Mesodermal cell (in vitro differentiated cells): ENCODE measurements around the gene FRAS1.

ENCODE experiments used
- H3K27ac ChIP-seq: 2 replicates; pipeline ENCODE4 v1.7.0; 2013; ENCODE audit warnings: mild to moderate bottlenecking, low read depth, low read length, moderate library complexity; ENCODE audit not compliant: severe bottlenecking
- H3K36me3 ChIP-seq: 2 replicates; pipeline ENCODE4 v1.7.1; 2013; ENCODE audit warnings: mild to moderate bottlenecking, low read length, moderate library complexity; ENCODE audit not compliant: control insufficient read depth, insufficient read depth
- H3K4me1 ChIP-seq: one replicate; pipeline ENCODE4 v1.7.1; 2013; ENCODE audit warnings: mild to moderate bottlenecking, low read length; ENCODE audit not compliant: insufficient read depth, control insufficient read depth, poor library complexity, severe bottlenecking
- H3K4me3 ChIP-seq: 2 replicates; pipeline ENCODE4 v1.7.0; 2013; ENCODE audit warnings: low read length, control low read depth, mild to moderate bottlenecking; ENCODE audit not compliant: insufficient read depth, poor library complexity, severe bottlenecking; ENCODE audit errors: extremely low read depth
- H3K9me3 ChIP-seq: 2 replicates; pipeline ENCODE4 v1.7.1; 2013; ENCODE audit warnings: mild to moderate bottlenecking, low read length, moderate library complexity; ENCODE audit not compliant: control insufficient read depth
- WGBS, 2 experiments: methylation state at CpG; one replicate each; pipeline ENCODE4 v1.1.5; 2013; ENCODE audit warnings: missing lambda C conversion rate in 2 of 2; ENCODE audit not compliant: insufficient coverage in 2 of 2; 5-methylcytosine and 5-hydroxymethylcytosine counted together

FRAS1 gene

DNA sequence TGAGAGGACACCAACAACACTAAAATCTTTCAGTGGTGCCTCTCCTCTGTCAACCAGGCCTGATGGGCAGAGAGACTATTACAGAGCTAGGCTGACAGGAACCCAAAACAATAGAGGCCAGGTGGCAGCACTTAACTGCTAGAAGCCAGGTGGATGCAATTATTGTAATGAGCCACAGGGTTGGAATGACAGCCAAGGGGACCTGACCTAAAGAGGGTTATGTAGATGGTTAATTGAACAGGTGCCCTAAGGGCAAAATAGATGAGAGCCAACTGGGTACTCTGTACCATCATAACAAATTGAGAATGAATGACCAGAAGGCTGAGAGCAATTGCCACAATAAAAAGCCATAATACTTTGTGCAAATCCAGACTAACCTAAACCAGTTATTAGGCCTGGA lies 24.7 kb upstream of the FRAS1 start:
- Histone ChIP-seq H3K4me1 (no peaks in the 10 kb centered on the region), H3K36me3 (no peaks in the 10 kb centered on the region), H3K27ac (no peak overlapping the region), H3K9me3 (no peaks in the 10 kb centered on the region), H3K4me3 (no peak overlapping the region)

DNA sequence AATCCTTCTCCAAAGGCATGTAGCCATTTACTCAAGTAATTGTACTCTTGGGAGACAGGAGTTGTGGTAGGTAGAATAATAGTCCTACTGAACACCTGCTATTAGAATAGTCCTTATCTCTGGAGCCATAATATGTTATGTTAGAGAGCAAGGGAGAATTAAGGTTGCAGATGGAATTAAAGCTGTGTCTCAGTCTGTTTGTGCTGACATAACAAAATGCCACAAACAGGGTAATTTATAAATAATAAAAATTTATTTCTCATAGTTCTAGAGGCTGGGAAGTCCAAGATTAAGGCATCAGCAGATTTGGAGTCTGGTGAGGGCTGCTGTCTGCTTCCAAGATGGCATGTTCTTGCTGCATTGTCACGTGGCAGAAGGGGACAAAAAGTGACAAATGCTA lies 24.2 kb upstream of the FRAS1 start:
- Histone ChIP-seq H3K4me3 (no peak overlapping the region), H3K4me1 (no peaks in the 10 kb centered on the region), H3K9me3 (no peaks in the 10 kb centered on the region), H3K36me3 (no peaks in the 10 kb centered on the region), H3K27ac (no peak overlapping the region)
- WGBS, 2 experiments = 63 to 71% methylated on average over 1 of the region's 1 CpG

DNA sequence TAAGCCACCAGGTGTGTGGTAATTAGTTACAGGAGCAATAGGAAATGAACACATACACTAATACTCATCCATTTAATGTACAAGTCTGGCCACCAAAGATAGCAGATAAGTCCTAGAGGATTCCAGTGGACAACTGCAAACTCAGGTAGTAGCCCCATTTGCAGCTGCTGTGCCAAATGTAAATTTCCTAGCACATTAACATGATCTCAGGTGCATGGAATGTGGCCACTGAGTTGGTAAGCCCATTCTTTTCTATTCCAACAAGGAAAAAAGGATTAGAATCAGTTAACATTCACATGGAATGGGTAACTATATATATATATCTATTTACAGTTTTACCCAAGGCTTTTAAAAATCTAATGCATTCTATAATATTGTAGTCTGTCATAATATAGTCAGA lies 23.3 kb upstream of the FRAS1 start:
- Histone ChIP-seq H3K9me3 (no peaks in the 10 kb centered on the region), H3K36me3 (no peaks in the 10 kb centered on the region), H3K27ac (no peak overlapping the region), H3K4me1 (no peaks in the 10 kb centered on the region), H3K4me3 (no peak overlapping the region)

DNA sequence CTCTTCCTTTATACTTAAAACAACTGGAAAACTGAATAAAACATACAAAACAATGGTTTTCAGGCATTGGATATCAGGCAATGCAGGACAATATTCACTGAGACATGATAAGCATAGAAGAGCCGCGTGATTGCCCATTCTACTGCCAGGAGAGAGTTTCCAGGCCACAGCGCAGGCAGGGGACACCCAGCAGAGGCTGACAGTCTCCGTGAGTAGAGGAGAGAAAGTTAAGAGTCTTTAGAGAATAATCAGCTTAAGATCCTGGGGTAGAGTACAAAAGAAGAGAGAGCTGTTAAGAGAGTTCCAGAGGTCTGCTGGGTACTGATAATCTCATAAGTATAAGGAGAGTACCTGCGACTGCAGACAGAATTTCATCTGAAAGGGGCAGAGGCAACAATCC lies 18.4 kb upstream of the FRAS1 start:
- WGBS, 2 experiments = 83 to 95% methylated on average over 4 to 5 of the region's 5 CpGs
- Histone ChIP-seq H3K4me3 (no peak overlapping the region), H3K36me3 (no peaks in the 10 kb centered on the region), H3K9me3 (peaks cover 12% of the 10 kb centered on the region), H3K27ac (no peak overlapping the region), H3K4me1 (peaks cover 2% of the 10 kb centered on the region)

DNA sequence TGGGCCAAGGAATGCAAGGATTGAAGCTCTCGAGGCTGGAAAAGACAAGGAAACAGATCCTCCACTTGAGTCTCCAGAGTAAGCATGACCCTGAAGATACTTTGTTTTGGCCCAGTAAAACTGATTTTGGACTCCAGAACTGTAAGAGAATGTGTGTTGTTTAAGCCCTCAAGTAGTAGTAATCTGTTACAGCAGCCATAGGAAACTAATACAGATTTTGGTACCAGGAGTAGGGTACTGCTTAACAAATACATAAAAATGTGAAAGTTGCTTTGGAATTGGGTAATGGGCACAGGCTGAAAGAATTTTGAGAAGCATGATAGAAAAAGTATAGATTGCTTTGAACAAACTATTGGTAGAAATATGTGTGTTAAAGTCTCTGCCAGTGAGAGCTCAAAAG lies 17.4 kb upstream of the FRAS1 start:
- H3K9me3 ChIP-seq = peaks cover 12% of the 10 kb centered on the region
- 100% methylated on average over 1 of the region's 1 CpG for WGBS, 2 experiments
- no peak overlapping the region for H3K27ac ChIP-seq
- H3K36me3 ChIP-seq = no peaks in the 10 kb centered on the region
- no peak overlapping the region for H3K4me3 ChIP-seq
- peaks cover 2% of the 10 kb centered on the region for H3K4me1 ChIP-seq

DNA sequence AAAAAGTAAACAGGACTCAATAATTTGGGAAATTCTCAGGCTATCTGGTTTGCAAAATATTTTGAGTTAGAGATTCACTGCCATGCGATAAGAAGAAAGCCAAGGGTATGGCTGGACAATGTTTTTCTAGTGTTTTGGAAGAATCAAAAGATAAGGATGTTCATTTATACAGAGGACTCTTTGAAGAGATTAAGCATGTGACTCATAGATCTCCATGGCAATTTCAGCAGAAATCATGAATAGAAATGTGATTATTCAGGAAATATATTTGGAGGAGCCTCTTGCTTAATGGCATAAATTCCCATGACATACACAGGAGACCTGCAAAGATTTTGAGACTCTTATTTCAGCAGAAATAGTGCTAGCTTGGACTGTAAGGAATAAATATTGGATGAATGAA lies 16.7 kb upstream of the FRAS1 start:
- H3K4me3 ChIP-seq = no peak overlapping the region
- H3K4me1 ChIP-seq = peaks cover 2% of the 10 kb centered on the region
- no peak overlapping the region for H3K27ac ChIP-seq
- peaks cover 12% of the 10 kb centered on the region for H3K9me3 ChIP-seq
- no peaks in the 10 kb centered on the region for H3K36me3 ChIP-seq
- 83 to 100% methylated on average over 1 of the region's 1 CpG for WGBS, 2 experiments

DNA sequence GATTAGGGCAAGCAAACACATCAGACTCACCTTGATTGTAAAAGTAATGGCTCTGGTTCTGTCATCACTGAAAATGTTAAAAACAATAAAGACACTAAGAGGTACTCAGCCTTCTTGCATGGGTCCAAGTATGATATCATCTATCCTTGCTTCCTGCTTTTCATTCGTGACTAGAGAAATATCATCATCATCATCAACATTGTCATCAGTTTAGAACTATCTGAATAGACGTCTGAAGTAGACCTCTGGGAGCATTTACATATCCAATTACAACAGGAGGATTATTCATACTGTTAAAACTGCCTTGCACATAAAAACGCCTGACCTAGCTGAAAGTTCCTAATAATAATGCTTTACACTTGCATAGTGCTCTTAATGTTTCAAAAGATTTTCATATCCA lies 9.8 kb upstream of the FRAS1 start:
- no peaks in the 10 kb centered on the region for H3K4me1 ChIP-seq
- no peaks in the 10 kb centered on the region for H3K9me3 ChIP-seq
- WGBS, 2 experiments = 88 to 100% methylated on average over 1 to 3 of the region's 3 CpGs
- H3K27ac ChIP-seq = no peak overlapping the region
- no peak overlapping the region for H3K4me3 ChIP-seq
- H3K36me3 ChIP-seq = no peaks in the 10 kb centered on the region

DNA sequence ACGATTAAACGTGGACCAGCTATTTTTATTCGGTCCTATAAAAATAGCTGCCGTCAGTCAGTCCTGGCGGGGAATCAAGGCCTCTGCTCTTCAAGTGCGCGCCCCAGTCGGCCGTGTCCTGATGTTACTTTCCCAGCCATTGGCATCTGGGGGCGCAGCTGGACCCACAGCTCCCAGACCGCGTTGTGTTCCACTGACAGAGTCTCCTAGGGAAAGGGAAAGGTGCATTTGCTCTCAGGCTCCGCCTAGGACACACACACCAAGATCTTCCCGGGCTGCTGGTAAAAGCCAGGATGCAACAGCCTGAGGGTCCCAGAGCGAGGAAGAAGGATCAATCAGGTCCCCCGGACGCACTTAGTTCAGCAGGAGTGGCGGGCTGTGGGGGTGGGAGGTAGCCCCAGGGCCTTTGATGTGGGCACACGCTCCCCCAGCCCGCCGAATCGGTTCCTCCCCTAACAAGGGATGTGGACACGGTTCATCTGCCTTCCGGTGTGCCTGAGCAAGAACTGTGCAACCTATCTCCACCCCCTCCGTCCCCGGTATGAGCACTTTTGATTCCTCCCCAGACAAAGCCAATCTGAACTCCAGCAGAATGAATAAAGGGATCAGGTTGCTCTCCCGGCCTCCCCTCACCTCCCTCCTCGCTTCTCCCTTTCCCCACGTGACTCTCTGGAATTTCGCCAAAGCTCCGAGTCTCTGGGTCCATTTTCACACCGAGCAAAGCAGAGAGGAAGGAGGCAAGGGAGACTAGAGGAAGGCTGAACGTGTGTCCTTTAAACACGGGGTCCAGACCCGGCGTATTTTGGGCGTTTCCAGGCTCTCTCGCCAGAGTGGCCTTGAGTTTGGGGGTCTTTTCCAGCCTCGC lies 626 bp upstream of the FRAS1 start:
- 6 to 7% methylated on average over 33 to 37 of the region's 39 CpGs for WGBS, 2 experiments
- Histone ChIP-seq H3K4me1 (no peaks in the 10 kb centered on the region), H3K4me3 (peak overlapping the region; percentile 67), H3K9me3 (no peaks in the 10 kb centered on the region), H3K27ac (peak overlapping the region; percentile 74), H3K36me3 (no peaks in the 10 kb centered on the region)

DNA sequence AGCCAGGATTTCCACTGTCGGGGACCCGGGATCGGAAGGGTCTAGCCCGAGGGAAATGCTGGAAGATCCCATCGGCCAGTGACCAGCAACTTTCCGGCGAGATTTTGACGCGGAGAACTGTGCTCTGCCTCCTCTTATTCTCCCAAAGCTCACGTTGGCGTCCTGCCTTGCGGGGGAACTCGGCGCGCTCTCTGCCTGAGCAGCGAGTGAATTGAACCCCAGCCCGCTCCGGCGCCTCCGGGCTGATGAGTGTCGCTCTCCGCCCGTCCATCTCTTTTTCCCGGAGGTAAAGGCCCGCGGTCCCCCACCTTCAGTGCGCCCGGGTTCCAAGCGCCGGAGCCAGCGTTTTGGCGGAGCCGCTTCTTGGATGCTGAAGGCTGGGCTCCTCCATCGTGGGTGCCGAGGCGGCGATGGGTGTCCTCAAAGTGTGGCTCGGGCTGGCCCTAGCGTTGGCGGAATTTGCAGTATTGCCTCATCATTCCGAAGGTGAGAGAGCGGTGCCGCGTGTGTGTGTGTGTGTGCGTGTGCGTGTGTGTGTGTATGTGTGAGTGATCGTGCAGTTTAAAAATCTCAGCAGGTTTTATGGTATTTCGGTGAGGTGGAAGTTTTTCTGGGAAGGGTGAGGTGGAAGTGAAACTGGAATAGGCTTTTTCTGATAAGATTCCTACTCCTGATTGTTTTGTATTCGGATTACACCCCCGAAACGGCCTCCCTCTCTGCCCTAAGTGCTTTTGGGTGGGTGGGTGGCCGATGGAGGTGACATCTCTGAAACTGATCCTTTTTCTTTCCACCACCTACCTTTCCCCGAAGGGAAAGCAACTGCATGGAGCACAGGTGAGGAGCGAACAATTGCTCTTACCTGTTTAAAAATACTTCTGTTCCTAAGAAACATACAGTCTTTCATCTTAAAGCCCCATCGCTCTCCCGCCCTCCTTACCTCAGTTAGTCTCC lies 752 bp downstream of the FRAS1 start:
- WGBS, 2 experiments = 0% methylated on average over 38 to 49 of the region's 56 CpGs
- H3K27ac ChIP-seq = peak overlapping the region; percentile 74
- peak overlapping the region; percentile 67 for H3K4me3 ChIP-seq
- H3K4me1 ChIP-seq = no peaks in the 10 kb centered on the region
- H3K36me3 ChIP-seq = no peaks in the 10 kb centered on the region
- no peaks in the 10 kb centered on the region for H3K9me3 ChIP-seq

DNA sequence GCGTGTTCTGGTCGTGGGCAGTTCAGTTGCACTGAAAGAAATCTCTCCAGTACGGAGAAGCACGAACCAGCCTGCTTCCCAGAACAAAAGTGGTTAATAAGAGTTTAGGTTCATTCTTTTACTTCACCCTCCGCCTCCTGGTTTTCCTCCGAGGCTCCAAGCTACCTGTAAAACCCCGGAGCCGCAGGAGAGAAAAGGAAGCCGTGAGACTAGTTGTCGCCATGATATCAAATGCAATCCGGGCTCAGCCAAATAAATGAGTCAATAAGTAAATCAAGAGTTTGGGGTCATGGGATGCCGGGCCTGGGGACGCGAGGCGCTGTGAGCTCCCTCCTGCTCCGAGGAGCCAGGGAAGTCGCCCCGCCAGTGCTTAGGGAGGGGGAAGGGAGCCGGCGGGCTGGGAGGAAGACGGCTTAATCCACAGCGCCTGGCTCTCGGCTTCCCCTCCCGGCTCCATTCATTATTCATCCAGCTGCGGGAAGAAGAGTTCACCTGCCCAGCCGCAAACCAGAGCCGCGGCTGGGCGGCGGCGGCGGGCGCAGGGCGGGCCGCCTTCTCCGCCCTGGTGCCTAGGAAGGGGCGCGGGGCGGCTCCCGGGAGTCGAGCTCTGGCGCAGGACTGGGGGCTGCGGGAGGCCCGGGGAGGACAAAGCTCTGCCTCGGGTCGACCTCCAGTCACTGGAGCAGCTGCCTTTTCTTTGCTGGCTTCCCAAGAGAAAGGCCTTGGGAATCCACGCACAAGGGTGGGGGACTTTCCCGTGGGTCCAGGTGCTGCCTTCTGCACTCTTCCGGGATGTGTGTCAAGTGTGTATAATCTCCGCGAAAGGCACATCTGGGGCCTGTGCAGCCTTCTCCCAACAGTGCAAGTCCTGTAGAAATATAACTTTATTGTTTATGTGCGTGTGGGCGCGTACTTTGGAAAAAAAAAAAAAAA lies 1.7 kb downstream of the FRAS1 start:
- H3K4me3 ChIP-seq = peak overlapping the region; percentile 67
- no peaks in the 10 kb centered on the region for H3K9me3 ChIP-seq
- H3K36me3 ChIP-seq = no peaks in the 10 kb centered on the region
- H3K27ac ChIP-seq = peak overlapping the region; percentile 3
- H3K4me1 ChIP-seq = no peaks in the 10 kb centered on the region
- 0% methylated on average over 36 to 43 of the region's 54 CpGs for WGBS, 2 experiments
